Measurements from ENCODE around the gene FTO.

Gene FTO

GRCh38 chr16:53753431-53753830 lies 49.5 kb downstream of the FTO start:
- peak in 1 of 56 donors; percentile 7 for DNase-seq

- DNase-seq = no peak
Observed at GRCh38 chr16:53755026-53755910, 51.3 kb downstream of the FTO start.

- DNase-seq = peak in 1 of 56 donors; percentile 72
Observed at GRCh38 chr16:53756275-53756996, 52.5 kb downstream of the FTO start.

GRCh38 chr16:53757971-53758609 lies 54.1 kb downstream of the FTO start:
- no peak for DNase-seq

- no peak for DNase-seq
Observed at GRCh38 chr16:53761962-53762703, 58.2 kb downstream of the FTO start.

- DNase-seq = no peak
Observed at GRCh38 chr16:53766304-53767016, 62.5 kb downstream of the FTO start.

- no peak for DNase-seq
Observed at GRCh38 chr16:53768167-53768566, 64.2 kb downstream of the FTO start.

GRCh38 chr16:53768593-53768992 lies 64.6 kb downstream of the FTO start:
- DNase-seq = no peak

GRCh38 chr16:53769185-53769584 lies 65.2 kb downstream of the FTO start:
- no peak for DNase-seq

GRCh38 chr16:53769787-53770186 lies 65.8 kb downstream of the FTO start:
- no peak for DNase-seq

- no peak for DNase-seq
Observed at GRCh38 chr16:53770641-53771040, 66.7 kb downstream of the FTO start.

GRCh38 chr16:53771655-53772497 lies 67.9 kb downstream of the FTO start:
- no peak for DNase-seq

GRCh38 chr16:53773150-53773846 lies 69.3 kb downstream of the FTO start:
- DNase-seq = peak in 14 of 56 donors; percentile 1 to 56 (median 16)

GRCh38 chr16:53773881-53774280 lies 69.9 kb downstream of the FTO start:
- DNase-seq = no peak

- no peak for DNase-seq
Observed at GRCh38 chr16:53775106-53775820, 71.3 kb downstream of the FTO start.

GRCh38 chr16:53775821-53776431 lies 72.0 kb downstream of the FTO start:
- DNase-seq = no peak

- no peak for DNase-seq
Observed at GRCh38 chr16:53779186-53779585, 75.2 kb downstream of the FTO start.

GRCh38 chr16:53780051-53780450 lies 76.1 kb downstream of the FTO start:
- no peak for DNase-seq
